Middle frontal gyrus (tissue), 1 donor: ENCODE measurements around the gene RTRAF.

Experiments
- DNase-seq: peaks from one replicate; pipeline ENCODE4 v3.0.0-alpha.2; 2015; ENCODE audit warnings: low spot score; ENCODE audit errors: extremely low spot score

The RTRAF gene

DNA sequence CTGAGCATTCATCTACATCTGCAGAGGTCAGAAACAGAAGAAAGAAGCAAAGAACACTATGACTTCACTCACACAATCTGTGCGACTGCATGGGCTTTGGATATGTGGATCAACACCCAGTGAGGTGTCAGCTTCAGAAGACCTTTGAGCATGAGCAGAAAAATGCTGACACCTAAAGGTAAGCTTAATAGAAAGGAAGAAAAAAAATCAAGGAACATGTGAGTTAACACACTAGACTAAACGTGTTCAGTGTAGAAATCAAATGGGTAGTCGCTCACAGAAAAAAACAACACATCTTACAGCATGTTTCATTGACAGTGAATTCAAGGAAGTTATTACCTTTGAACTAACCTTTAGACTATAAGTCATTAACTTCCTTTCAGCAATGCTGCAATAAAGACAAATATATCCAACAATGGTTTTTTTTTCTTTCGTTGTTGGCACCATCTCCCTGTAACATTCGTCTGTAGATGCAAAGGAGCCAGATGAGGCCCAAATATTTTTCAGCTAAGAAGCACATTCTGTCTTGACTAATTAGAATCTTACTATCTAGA, 30.9 kb downstream of the RTRAF start:
- DNase-seq, result no peak

DNA sequence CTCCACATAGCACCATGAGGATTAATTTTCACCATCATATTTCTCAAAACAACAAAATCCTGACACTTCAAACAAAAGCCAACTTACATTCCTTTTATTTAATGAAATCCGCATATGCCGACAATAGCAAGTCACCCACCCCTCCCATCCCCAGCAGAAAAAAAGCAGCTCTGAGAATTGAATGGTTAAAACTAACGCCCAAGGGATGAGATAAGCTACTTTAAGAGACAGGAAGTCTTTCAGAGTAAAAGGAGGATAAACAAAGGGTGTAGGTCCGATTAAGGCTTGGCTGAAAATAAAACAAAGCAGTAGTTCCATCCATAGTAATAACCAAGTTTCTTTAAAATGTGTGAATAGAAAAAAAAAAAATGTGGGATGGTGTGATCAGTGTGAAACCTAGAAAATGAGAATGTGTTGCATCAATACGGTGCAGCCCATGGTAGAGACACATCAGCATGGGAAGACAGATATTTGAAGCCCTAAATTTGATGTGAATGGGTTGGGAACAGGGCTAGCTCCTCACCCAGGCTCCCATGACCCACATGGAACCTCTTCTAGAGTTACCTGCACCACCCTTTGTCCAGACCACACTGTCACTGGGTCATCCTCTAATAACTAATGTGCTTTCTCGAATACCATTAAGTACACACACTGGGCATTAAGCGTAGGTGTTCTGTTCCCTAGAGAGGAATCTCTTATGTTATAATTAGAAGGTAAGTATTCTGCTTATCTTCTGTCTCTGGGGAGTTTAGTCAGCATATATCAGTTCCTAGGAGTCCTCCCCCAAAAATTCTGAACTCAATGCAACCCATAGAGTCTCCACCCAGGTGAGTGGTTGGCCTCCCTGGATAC, 31.7 kb downstream of the RTRAF start:
- DNase-seq, result no peak

DNA sequence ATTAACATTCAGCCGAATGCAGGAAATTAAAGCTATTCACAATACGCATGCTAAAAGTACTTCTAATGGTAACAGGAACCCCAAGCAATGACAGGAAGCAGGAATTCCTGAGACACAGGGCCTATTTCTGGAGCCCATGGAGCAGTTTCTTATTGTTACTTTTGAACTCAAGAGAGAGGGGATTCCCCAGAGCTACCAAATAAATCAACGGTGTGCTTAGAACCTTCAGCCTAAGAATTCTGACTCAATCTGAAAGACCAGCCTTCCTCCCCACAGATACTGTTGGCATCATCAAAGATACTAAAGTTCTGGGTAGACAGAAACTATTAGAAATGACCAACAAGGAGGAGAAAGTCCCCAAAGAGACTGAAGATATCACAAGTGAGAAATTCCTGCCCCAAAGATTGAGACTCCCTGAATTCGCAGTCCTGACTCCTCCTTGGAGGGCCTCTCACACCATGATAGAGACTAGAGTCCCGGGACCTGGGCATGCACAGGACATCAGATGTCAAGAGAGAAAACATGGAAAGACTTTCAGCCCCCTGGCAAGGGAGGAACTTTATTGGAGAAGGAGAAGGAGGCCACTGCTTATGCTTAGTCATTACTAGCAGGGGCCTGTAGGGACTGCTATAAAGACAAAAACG, 32.7 kb downstream of the RTRAF start:
- DNase-seq, result no peak

DNA sequence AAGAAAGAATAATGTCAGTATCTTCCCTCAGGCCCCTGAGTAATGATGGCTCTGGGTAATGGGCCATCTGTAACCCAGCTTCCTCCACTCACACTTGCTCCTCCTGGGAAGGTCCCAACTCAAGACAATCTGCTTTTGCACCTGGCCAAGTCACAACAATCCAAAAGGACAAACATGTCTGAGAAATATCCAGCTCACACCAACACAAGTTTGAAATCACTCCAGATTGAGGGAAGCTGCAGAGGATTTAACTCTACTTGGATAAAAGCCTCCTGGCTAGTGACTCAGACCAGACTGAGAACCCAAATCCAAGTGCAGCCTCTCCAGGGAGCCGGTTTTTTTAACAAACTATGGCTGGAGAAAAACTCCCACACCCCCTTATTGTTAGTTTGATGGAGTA, 34.2 kb downstream of the RTRAF start:
- DNase-seq, result peak; percentile 54

DNA sequence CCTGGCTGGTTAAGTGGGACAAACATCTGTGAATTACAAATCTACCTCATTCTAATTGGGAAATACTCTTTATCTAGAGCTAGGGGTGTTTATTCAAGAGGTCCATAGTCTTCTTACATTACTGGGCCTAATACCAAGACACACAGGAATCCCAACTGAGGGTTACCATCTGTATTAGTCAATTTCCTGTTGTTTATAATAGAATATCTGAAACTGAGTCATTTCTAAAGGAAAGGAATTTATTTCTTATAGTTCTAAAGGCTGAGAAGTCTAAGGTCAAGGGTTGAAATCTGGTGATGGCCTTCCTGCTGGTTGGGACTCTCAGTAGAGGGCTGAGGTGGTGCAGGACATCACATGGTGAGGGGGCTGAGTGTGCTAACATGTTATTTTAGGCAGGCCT, 36.0 kb downstream of the RTRAF start:
- no peak for DNase-seq

DNA sequence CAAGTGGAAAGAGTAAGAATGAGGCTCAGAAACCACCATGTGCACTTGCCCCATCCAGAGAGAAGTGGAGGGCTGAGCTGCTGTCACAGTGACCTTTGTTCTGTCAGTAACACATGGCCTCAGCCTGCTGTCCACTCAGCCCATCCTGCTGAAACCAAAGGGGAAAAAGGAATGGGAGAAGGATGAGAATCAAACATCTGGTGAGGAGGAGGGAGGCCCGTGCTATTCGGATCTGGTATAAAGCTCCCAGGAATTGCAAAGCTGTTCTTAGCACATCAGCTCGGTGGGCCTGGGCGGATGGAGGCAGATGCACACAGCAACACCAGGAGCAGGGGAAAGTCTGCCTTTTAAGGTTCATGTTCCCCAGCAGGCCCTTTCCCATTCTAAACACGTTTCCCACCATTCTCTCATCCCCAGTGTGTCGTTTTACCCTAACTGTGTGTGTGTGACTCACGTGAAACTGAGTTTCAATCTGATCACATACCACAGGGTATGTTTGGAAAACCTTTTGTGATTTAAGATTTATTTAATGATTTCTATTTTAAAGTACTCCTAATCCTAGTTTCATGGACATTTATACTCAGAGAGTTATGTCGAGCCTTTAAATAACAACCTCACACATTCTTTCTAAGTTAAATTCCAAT, 36.8 kb downstream of the RTRAF start:
- no peak for DNase-seq

DNA sequence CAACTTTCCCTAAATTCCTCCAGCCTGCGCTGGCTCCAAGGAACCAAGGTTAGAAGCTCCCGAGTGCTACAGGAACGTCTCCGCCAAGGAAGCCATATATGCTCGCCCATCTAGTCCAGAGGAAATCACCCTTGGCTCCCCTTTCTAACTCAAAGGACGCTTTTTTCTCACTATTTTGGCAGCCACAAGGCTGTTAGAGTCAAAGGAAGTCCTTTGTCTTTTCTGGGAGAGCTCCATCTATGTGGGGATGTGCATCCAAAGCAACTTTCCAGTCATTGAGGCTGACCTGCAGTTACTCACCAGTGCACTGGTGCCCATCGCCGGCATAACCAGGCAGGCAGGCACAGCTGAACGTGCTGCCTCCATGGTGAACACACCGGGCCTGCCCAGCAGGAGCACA, 37.6 kb downstream of the RTRAF start:
- DNase-seq, result peak; percentile 29

DNA sequence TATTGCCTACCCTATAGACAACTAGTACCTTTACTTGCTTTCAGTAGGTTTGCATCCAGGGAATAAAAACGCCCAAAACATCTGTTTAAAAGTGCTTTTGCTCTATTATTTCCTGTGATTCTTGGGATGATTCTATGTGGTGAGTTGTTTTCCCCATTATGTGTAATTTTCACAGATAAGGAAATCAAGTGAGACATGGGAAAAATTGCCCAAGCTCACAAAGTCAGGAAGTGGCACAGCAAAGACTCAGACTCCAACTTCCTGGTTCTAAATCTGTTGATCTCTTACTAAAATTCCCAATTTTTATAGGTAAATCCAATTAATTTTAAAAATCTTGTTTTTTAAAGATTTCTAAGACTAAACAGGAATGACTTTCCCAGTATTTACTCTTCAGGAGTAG, 40.5 kb downstream of the RTRAF start:
- DNase-seq, result no peak

DNA sequence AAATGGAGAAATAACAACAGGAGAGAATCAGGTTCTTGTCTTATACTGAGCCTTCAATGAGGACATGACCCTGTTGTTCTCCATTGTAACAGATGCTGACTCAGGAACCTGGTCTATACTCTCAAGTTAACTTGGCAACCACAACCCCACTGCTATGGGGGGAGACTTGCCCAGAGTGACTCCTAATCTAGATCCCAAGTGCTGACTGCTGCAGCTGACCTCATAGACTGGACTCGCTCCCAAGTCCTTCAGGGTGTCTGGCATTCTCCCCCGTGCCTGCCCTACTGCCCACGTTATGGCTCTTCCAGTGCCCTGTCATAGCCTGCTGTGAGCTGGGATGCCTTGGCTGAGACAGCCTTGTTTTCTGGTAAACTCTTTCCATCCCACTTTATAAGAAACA, 42.4 kb downstream of the RTRAF start:
- no peak for DNase-seq

DNA sequence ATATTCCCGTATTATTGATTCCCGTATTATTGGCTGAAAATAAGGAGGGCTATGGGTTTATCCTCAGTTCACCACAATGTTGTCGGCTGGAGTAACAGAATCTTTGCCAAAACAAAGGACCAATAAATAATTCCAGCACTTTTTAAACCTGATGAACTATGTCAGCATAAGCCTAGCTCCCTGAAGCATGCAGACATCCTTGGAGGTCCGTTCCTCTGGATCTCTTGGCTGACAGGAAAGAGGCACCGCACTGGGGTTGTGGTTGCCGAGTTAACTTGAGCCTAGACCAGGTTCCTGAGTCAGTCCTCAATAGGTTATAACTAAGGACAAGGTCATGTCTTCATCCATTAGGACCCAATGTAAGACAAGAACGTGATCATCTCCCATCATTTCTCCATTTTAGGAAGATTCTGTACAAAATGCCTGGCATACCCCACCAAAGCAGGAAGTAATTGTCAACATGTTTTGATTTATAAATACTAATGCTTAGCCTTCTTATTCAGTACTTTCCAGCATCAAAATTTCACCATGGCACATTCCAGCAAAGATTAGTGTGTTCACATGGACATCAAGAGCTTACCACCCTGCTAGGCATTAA, 43.0 kb downstream of the RTRAF start:
- DNase-seq, result no peak

DNA sequence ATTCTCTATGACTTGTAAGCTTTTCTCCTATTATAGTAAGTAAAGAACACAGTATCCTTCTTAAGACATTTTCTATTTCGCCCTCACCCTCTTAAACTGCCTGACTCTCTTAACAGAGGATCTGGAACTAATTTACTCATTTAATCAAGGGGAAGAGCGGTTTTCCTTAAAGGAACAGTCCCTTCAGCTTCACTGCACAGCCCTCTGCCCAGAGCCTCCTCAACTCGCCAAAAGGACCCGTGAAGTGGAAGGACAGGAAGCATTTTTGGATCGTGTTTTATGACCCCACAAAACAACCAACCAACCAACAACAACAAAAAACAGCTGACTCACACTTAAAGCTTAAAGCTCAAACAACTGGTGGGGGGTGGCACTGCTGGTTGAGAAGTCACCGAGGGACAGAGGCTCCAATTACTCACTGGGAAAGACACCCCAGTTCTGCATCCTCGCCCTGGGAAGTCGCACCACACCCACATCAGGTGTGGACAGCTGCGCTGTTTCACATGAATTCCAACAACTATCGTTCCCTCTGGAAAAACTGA, 43.8 kb downstream of the RTRAF start:
- no peak for DNase-seq

DNA sequence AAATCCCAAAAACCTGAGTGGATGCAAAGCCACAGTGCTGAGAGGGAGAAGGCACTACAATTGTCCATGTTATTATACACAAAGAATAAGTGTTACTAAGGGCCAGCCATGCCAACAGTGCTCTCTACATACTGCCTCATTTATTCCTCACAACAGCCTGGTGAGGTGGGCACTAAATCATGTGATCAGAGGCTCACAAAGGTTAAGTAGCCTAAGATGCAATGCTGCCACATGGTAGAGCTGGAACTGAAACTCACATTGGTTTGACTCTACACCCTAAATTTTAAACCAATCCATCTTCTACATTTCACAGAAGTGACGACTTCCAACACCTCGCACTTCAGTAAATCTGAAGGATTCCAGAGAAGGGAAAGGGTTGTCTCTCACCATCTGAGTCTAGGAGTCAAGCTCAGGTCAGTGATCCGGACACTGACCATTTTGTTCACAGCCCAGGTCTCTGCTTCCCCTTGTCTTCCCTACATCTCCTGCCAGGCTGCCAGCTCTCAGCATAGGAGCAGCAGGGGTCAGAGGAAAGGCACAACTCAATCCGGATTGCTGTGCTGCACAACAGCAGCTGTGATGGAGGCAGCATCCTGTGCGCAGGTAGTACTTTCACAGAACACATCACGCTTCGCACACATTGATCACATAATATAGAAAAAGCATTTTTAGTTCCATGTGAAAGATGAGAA, 49.9 kb downstream of the RTRAF start:
- DNase-seq, result no peak

DNA sequence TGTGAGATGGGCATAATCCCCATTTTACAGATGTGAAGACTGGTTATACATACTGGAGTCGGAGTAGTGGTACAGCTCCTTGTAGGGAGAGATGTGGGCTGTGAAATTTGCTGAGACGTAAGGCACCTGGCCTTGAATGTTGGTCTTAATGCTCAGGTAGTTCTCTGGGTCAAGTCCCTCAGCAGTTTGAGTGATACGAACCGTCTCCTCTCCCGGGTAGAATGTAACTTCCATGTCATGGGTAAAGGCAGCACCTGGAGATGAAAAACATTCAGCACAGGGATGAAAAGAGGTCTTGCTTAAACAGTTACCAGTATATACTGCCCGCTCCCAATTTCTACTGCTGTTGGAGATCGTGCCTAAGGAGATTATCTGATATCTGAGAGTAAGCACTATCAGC, 51.3 kb downstream of the RTRAF start:
- DNase-seq, result no peak

DNA sequence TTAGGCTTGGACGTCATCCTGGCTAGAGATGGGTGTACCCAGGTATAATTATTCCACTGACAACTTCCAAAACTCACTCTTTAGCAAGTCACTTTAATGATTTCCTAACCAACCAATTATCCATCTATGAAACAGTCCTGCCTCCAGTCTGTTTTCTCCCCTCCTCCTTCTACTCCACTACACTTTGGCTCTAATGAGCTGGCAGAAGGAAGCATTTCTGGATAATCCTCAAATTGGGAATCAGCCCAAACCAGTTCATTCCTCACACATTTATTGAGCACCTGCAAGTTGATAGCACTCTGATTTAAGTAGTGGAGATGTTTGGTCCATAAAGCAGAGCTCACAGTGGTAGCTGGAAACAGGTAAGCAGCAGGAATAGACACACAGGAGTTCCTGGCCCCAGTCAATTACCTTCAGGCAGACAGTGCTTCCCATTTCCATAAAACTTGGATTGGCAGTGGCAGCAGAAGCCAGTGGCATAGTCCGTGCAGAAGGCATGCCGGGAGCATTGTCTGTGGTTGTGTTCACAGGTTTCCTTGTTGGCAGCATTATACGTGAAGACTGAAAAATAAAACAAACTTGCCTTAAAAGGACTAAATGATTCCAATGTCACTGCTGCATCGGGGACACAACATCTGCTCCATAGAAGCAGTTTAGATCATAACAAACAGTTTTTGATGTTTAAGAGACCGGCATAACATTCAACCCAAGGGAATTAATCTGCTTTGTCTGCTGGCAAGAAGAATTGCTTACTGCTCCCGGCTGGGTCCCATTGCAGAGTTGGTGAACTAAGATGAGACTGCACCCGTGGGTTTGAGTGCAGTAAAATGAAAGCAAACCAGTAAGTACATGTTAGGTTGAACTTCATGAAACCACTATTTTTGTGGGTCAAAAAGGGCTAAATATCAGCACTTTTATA, 53.3 kb downstream of the RTRAF start:
- DNase-seq, result no peak

DNA sequence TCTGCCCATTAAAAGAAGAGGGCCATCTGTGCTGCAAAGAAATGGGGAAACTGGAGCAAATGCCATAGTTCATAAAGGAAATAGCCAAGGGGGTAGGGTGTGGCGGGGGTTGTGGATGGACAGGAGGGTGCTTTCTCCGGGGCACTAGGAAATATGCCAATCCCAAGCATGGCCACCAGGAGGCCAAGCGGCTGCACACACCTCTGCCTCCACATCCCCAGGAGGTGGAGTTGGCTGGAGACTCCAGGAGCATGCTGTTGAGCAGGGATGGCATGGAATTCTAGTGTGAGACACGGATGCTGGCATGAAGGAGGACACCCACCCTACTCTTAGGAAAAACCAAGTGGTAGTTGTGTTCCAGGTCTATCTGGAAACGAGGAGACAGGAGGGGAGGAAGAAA, 54.3 kb downstream of the RTRAF start:
- DNase-seq, result no peak

DNA sequence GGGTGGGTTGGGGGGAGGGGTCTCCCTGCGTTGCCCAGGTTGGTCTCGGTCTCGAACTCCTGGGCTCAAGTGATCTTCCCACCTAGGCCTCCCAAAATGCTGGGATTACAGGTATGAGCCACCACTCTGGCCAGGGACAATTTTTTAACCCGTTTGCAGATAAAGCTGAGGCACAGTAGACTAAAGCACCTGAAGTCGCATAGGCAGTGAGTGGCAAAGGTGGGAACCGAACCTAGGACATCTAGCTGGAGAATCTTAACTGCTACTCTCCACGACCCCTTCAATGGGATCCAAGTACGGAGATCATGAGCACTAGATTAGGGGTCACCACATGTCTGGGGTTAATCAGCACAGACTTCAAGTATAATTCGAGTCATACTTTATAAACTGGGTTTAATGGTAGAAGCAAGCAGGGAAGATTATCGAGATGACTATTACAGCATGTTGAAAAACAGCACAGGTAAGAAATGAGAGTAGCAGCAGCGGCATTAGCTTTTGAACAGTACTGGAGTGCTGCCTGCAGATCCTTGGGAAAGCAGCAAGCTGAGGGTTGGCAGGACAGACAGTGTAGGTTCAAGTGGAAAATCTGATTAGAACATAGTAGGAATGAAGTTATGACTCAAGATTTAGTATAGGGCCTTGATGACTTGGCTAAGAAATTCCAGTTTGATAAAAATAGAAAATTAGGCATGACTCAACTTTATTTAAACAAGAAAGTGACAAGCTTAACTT, 55.6 kb downstream of the RTRAF start:
- no peak for DNase-seq

DNA sequence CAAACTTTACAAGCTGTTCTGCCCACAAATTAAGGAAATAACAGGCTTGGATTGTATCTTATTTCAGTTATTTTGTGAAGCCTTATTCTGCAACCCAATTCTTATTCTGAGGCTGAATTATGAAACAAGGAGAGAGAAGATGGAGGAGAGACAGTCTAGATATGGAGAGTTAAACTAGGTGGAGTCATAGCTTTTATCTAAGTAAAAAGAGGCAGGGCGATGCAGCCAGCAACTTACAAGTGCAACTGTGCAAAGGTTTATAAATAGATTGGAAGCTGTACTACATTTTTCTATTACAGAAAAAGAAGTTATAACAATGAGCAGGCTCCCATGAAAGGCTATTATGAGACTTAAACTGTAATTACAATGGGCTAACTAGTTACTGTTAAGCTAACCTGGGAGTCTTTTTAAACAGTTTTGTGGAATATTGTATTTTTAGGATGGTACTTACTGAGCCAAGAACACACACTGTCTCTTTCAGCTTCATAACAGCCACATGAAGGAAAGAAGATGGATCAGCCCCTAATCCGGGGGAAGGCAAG, 57.1 kb downstream of the RTRAF start:
- no peak for DNase-seq

DNA sequence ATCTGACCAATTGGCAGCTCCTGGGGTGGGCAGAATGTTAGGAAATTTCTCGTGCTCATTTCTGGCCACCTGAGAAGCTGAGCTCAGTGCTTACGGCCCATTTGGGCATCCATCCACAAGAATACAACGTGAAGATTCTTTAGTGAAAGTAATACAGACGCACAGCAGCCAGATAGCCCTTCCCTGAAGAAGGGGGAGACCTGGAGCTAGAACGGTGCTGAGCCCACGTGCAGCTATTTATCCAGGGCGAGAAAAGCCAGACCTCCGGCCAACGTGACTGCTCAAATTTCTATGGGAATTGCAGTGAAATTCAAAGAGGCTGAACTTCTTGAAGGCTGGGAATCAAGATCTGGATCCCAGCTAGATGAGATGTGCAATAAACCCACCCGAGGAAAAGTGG, 58.8 kb downstream of the RTRAF start:
- no peak for DNase-seq

DNA sequence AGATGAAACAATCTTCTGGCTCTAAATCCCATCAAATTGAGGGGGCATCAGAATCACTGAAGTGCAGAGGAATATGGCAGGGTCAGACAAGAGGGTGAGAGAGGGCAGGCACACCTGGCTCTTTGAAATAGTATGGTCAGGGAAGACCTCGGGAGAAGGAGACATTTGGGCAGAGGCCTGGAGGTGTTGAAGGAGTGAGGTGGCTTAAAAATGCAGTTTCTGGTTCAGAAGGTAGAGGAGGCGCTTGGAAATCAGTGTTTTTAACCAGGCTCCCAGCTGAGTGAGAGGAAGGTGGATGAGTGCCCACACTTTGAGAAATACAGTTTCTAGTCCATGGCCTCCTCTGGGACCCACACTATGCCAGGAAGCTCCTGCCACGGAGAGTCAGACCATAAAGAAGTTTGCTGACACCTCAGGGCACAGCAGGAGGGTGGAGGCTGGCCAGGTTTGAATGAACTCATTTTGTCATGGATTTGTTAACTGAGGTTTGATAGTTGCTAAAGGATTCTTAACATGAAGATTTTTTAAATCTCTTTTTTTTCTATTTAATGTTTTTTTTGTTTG, 59.4 kb downstream of the RTRAF start:
- no peak for DNase-seq
